Measurements from ENCODE around the gene FAM72B. TPM values are rescaled to one million over a fixed set of nuclear protein-coding genes. Genes with fewer than 3 reads are reported as not detected.
"Not testable (repeated sequence)": the region's sequence is repeated elsewhere in the genome, so short reads cannot be mapped to it uniquely, and the experiment has no call there.

The FAM72B gene
- total RNA-seq, 3 donors from 2014 or later (not counting 1 experiment from before 2014, with no cell fraction given): 0.40 to 1.9 (median 1.0) TPM

- H3K36me3 Mint-ChIP-seq; H3K27me3 ChIP-seq (ENCODE audit: control insufficient read depth, insufficient read depth, low read length); H3K4me3 Mint-ChIP-seq; H3K4me1 ChIP-seq (ENCODE audit: control insufficient read depth, insufficient read depth, low read length); H3K4me3 ChIP-seq (ENCODE audit: low read length); H3K36me3 ChIP-seq (ENCODE audit: control insufficient read depth, insufficient read depth, low read length); H3K4me1 Mint-ChIP-seq; H3K27ac ChIP-seq (ENCODE audit: low read length); intact Hi-C loops (cut with micrococcal nuclease); DNase-seq; H3K9me3 ChIP-seq (ENCODE audit: control insufficient read depth, insufficient read depth, low read length); H3K9me3 Mint-ChIP-seq; H3K27ac Mint-ChIP-seq; H3K27me3 Mint-ChIP-seq (ENCODE audit: low read depth in 2 of 2): not testable (repeated sequence)
- peak; percentile 45 to 55 (median 54) for ATAC-seq
- WGBS (ENCODE audit: insufficient coverage): 60% methylated on average over 1 of the region's 1 CpG
These were observed 37.6 kb upstream of the FAM72B start for GRCh38 chr1:121221770-121222169.

GRCh38 chr1:121216676-121217075 lies 32.5 kb upstream of the FAM72B start:
- H3K4me3 Mint-ChIP-seq; H3K9me3 Mint-ChIP-seq; DNase-seq; H3K4me1 Mint-ChIP-seq; H3K27me3 ChIP-seq (ENCODE audit: control insufficient read depth, insufficient read depth, low read length); H3K4me3 ChIP-seq (ENCODE audit: low read length); H3K9me3 ChIP-seq (ENCODE audit: control insufficient read depth, insufficient read depth, low read length); ATAC-seq; H3K27ac Mint-ChIP-seq; H3K27ac ChIP-seq (ENCODE audit: low read length); H3K36me3 ChIP-seq (ENCODE audit: control insufficient read depth, insufficient read depth, low read length); intact Hi-C loops (cut with micrococcal nuclease); H3K4me1 ChIP-seq (ENCODE audit: control insufficient read depth, insufficient read depth, low read length); H3K36me3 Mint-ChIP-seq; H3K27me3 Mint-ChIP-seq (ENCODE audit: low read depth in 2 of 2): not testable (repeated sequence)
- WGBS (ENCODE audit: insufficient coverage): no CpG with 5 or more reads among the region's 1 CpG

DNA sequence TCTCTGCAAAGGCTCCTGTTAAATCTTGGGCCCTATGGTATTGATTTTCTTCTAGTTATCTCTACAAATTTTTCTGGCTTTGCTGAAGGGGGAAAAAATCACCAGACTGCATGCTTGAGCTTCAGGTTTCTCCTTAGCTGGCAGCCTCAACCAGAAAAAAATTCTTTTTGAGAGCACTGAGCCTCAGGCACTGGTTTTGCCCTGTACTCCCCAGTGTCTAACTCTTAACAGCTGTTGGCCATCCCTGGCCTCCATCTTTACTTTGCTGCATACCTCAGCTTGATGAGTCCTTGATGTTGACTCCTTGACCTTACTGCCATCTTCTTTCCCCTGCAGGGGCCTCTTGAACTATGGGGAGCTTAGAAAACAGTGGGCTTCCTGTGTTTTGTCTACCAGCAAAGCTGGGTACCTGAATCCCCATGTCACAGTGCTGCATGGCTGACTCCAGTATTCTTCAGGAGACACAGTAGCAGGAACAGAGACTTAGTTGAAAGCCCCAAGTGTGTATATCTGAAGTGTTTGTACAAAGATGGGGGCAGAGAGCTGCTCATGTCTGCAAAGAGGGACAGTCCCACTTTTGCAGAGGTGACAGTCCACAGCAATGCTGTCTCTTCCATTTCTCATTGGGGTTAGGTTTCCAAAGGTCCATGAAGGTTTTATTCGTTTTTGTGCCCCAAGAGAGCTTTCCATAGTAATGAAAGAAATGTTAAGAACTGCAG lies 31.7 kb upstream of the FAM72B start:
- ATAC-seq; H3K36me3 ChIP-seq (ENCODE audit: control insufficient read depth, insufficient read depth, low read length); H3K4me3 ChIP-seq (ENCODE audit: low read length); H3K4me1 ChIP-seq (ENCODE audit: control insufficient read depth, insufficient read depth, low read length); intact Hi-C loops (cut with micrococcal nuclease); H3K27ac ChIP-seq (ENCODE audit: low read length); H3K9me3 Mint-ChIP-seq; H3K36me3 Mint-ChIP-seq; H3K4me1 Mint-ChIP-seq; H3K27me3 Mint-ChIP-seq (ENCODE audit: low read depth in 2 of 2); H3K9me3 ChIP-seq (ENCODE audit: control insufficient read depth, insufficient read depth, low read length); H3K27ac Mint-ChIP-seq; DNase-seq; H3K27me3 ChIP-seq (ENCODE audit: control insufficient read depth, insufficient read depth, low read length); H3K4me3 Mint-ChIP-seq: not testable (repeated sequence)
- WGBS (ENCODE audit: insufficient coverage): no CpG with 5 or more reads among the region's 1 CpG

DNA sequence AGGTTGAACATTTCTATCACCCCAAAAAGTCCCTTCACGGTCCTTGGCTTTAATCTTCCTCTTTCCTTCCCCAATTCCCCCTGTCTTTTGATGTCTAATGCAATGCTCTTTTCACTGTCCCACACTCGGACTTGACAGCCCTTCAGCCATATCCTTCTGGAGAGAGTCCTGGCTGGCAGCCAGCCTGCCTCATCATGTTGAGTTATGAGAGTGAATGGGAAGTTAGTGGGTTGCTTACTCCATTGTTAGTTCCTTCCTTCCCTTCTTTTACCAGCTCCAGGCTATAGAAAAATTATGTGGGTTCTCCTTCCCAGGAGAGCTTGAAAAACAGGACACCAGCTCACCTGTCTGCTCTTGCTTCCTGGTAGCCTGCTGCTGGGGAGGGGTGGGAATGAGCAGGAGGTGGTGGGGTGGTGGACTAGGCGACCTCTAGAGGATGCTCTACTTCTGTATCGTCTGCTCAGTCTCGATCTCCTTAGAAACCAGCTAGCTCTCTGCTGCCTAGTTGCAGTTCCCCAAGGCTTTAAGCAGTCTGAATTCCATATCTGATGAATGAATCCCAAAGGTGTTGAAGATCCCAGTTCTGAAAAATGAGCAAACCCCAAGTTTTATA lies 30.5 kb upstream of the FAM72B start:
- H3K4me1 ChIP-seq (ENCODE audit: control insufficient read depth, insufficient read depth, low read length); H3K27me3 ChIP-seq (ENCODE audit: control insufficient read depth, insufficient read depth, low read length); H3K4me3 Mint-ChIP-seq; H3K36me3 Mint-ChIP-seq; ATAC-seq; H3K4me3 ChIP-seq (ENCODE audit: low read length); intact Hi-C loops (cut with micrococcal nuclease); H3K9me3 ChIP-seq (ENCODE audit: control insufficient read depth, insufficient read depth, low read length); H3K9me3 Mint-ChIP-seq; H3K36me3 ChIP-seq (ENCODE audit: control insufficient read depth, insufficient read depth, low read length); H3K27ac ChIP-seq (ENCODE audit: low read length); H3K4me1 Mint-ChIP-seq; H3K27ac Mint-ChIP-seq; H3K27me3 Mint-ChIP-seq (ENCODE audit: low read depth in 2 of 2); DNase-seq: not testable (repeated sequence)
- WGBS (ENCODE audit: insufficient coverage): no CpG with 5 or more reads among the region's 5 CpGs

DNA sequence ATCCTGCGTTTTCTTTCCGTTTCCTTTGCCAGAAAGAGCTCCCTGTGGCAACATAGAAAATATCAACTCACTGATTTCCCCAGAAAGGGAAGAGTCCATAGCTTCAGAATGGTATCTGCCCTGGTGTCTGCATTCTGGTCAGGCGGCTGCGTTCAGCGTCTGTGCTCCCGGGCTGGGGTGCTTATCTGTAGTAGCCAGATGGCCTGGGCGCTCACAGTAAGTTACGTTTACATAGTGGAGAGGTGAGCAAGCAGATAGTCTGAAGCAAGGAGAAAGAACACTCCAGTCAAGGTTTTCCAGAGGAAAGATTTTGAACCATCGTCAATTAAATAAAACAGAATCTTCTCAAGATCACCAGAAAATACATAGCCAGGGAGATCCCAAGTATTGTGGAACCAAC lies 29.4 kb upstream of the FAM72B start:
- H3K27me3 Mint-ChIP-seq (ENCODE audit: low read depth in 2 of 2); H3K27ac Mint-ChIP-seq; H3K9me3 Mint-ChIP-seq; H3K4me3 ChIP-seq (ENCODE audit: low read length); ATAC-seq; H3K4me3 Mint-ChIP-seq; H3K4me1 Mint-ChIP-seq; DNase-seq; H3K27ac ChIP-seq (ENCODE audit: low read length); H3K9me3 ChIP-seq (ENCODE audit: control insufficient read depth, insufficient read depth, low read length); intact Hi-C loops (cut with micrococcal nuclease); H3K4me1 ChIP-seq (ENCODE audit: control insufficient read depth, insufficient read depth, low read length); H3K36me3 ChIP-seq (ENCODE audit: control insufficient read depth, insufficient read depth, low read length); H3K27me3 ChIP-seq (ENCODE audit: control insufficient read depth, insufficient read depth, low read length); H3K36me3 Mint-ChIP-seq: not testable (repeated sequence)
- no CpG with 5 or more reads among the region's 9 CpGs for WGBS (ENCODE audit: insufficient coverage)

DNA sequence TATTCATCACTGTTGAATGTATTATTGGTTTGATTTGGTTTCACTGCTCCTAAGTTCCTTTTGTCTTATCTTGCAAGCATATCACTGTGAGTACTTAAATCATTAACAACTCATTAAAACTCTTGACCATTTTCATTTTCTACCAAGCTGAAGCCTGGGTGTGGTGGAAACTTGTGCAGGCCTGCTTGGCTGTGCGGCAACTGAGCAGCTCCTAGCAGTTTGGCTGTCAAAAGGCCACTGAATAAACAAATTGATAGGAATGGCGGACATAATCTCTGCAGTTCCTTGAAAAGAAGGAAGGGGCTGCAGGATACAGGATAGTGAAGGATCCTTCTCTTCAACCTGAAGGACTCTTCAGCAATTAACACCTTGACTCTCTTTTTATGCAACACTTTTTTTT lies 26.6 kb upstream of the FAM72B start:
- H3K4me3 Mint-ChIP-seq; H3K4me1 Mint-ChIP-seq; H3K9me3 Mint-ChIP-seq; H3K36me3 Mint-ChIP-seq; H3K27me3 ChIP-seq (ENCODE audit: control insufficient read depth, insufficient read depth, low read length); DNase-seq; H3K27me3 Mint-ChIP-seq (ENCODE audit: low read depth in 2 of 2); H3K36me3 ChIP-seq (ENCODE audit: control insufficient read depth, insufficient read depth, low read length); H3K4me1 ChIP-seq (ENCODE audit: control insufficient read depth, insufficient read depth, low read length); H3K4me3 ChIP-seq (ENCODE audit: low read length); ATAC-seq; H3K27ac ChIP-seq (ENCODE audit: low read length); H3K9me3 ChIP-seq (ENCODE audit: control insufficient read depth, insufficient read depth, low read length); H3K27ac Mint-ChIP-seq; intact Hi-C loops (cut with micrococcal nuclease): not testable (repeated sequence)
- 100% methylated on average over 1 of the region's 2 CpGs for WGBS (ENCODE audit: insufficient coverage)

DNA sequence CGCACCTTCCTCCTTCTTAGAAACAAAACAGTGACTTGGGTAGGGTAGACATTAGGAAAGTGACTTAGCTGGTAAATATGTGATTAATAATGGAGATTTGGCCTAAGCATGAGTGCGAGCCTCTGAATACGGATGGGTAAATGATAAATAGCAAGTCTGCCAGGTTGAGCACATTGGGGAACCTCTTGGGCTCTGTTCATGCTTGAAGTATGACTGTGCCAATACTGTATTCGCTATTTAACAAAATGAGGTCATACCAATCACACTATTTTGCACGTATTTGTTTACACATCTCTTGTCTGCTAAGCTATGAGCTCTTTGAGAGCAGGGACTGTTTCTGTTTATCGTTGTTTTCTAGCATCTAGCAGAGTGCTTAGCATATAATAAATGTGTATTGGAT lies 24.2 kb upstream of the FAM72B start:
- H3K4me3 Mint-ChIP-seq; H3K9me3 Mint-ChIP-seq; H3K9me3 ChIP-seq (ENCODE audit: control insufficient read depth, insufficient read depth, low read length); DNase-seq; H3K36me3 Mint-ChIP-seq; intact Hi-C loops (cut with micrococcal nuclease); H3K27me3 ChIP-seq (ENCODE audit: control insufficient read depth, insufficient read depth, low read length); H3K36me3 ChIP-seq (ENCODE audit: control insufficient read depth, insufficient read depth, low read length); H3K27me3 Mint-ChIP-seq (ENCODE audit: low read depth in 2 of 2); H3K27ac Mint-ChIP-seq; ATAC-seq; H3K4me1 ChIP-seq (ENCODE audit: control insufficient read depth, insufficient read depth, low read length); H3K27ac ChIP-seq (ENCODE audit: low read length); H3K4me3 ChIP-seq (ENCODE audit: low read length); H3K4me1 Mint-ChIP-seq: not testable (repeated sequence)
- WGBS (ENCODE audit: insufficient coverage): 97% methylated on average over 3 of the region's 6 CpGs

DNA sequence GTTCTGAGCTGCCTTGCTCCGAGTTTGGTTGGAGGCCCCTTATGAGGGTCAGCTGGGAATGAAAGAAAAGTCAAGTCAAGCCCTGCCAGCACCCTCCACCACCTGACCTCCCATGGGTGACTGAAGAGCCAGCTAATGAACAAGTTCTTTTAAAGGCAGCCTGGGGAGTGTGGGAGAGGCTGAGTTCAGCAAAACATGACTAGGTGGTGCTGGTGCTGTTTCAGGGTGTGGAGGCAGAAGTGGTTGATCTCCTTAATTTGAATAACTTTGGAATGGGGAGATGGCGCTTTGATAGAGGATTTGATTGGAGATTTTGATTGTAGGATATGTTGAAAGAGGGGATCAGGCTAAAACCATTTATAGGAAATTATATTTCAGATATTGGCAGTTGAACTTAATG lies 23.2 kb upstream of the FAM72B start:
- H3K27ac Mint-ChIP-seq; H3K36me3 ChIP-seq (ENCODE audit: control insufficient read depth, insufficient read depth, low read length); H3K4me1 ChIP-seq (ENCODE audit: control insufficient read depth, insufficient read depth, low read length); ATAC-seq; intact Hi-C loops (cut with micrococcal nuclease); H3K27me3 Mint-ChIP-seq (ENCODE audit: low read depth in 2 of 2); H3K4me1 Mint-ChIP-seq; DNase-seq; H3K9me3 Mint-ChIP-seq; H3K27ac ChIP-seq (ENCODE audit: low read length); H3K4me3 Mint-ChIP-seq; H3K27me3 ChIP-seq (ENCODE audit: control insufficient read depth, insufficient read depth, low read length); H3K36me3 Mint-ChIP-seq; H3K9me3 ChIP-seq (ENCODE audit: control insufficient read depth, insufficient read depth, low read length); H3K4me3 ChIP-seq (ENCODE audit: low read length): not testable (repeated sequence)
- WGBS (ENCODE audit: insufficient coverage): 100% methylated on average over 1 of the region's 2 CpGs
